CD14-positive monocyte (primary cell): ENCODE results near the gene RPL28. TPM values are rescaled to one million over a fixed set of nuclear protein-coding genes. Genes with fewer than 3 reads are reported as not detected.

ENCODE experiments used
- DNase-seq, 3 donors: peaks; one replicate each; pipeline ENCODE4 v3.0.0-alpha.2; 2011 to 2022
- H2AFZ ChIP-seq: 2 replicates; pipeline ENCODE4 v1.6.0; 2012; ENCODE audit warnings: mild to moderate bottlenecking, low read depth, low read length, inconsistent platforms; ENCODE audit not compliant: insufficient read depth, poor library complexity, severe bottlenecking
- H3K27ac ChIP-seq, 2 donors: 1 replicate in 1 of 2; 2 replicates in 1 of 2; pipeline ENCODE4 v1.5.1; 2012 to 2013; ENCODE audit warnings: low read length in 2 of 2, control low read depth in 1 of 2, inconsistent platforms in 1 of 2, low read depth in 1 of 2, mild to moderate bottlenecking in 1 of 2
- H3K27me3 ChIP-seq, 2 donors: one replicate each; pipeline versions ENCODE4 v1.6.0 to v1.6.1; 2011 to 2013; ENCODE audit warnings: low read length in 2 of 2; ENCODE audit not compliant: control insufficient read depth in 2 of 2, insufficient read depth in 2 of 2
- H3K36me3 ChIP-seq, 2 donors: replicated peaks in 1 of 2; 1 replicate in 1 of 2; 2 replicates in 1 of 2; pipeline versions ENCODE4 v1.5.1 to v1.6.1; 2012 to 2013; ENCODE audit warnings: low read length in 2 of 2, control low read depth in 1 of 2, inconsistent platforms in 1 of 2, mild to moderate bottlenecking in 1 of 2; ENCODE audit not compliant: insufficient read depth in 2 of 2, control insufficient read depth in 1 of 2
- H3K4me1 ChIP-seq, 2 donors: 1 replicate in 1 of 2; 2 replicates in 1 of 2; pipeline versions ENCODE4 v1.5.1 to v1.6.1; 2012 to 2013; ENCODE audit warnings: low read length in 2 of 2, control low read depth in 1 of 2, inconsistent platforms in 1 of 2, mild to moderate bottlenecking in 1 of 2, moderate library complexity in 1 of 2; ENCODE audit not compliant: insufficient read depth in 2 of 2, control insufficient read depth in 1 of 2
- H3K4me2 ChIP-seq: replicated peaks from 2 replicates; pipeline ENCODE3; 2012; ENCODE audit warnings: low read length, moderate library complexity, mild to moderate bottlenecking; ENCODE audit not compliant: poor library complexity, severe bottlenecking; ENCODE audit errors: extremely low read depth
- H3K4me3 ChIP-seq, 3 experiments: fragments of 200-600 bp in 1 of 3; sonication (generic) in 1 of 3; replicated peaks in 1 of 3; 1 replicate in 2 of 3; 2 replicates in 1 of 3; pipeline ENCODE4 v1.5.1; 2011 to 2013; ENCODE audit warnings: low read length in 3 of 3, mild to moderate bottlenecking in 3 of 3, control low read depth in 2 of 3, low read depth in 2 of 3, inconsistent platforms in 1 of 3, moderate library complexity in 1 of 3
- H3K79me2 ChIP-seq: 2 replicates; pipeline ENCODE4 v1.6.0; 2012; ENCODE audit warnings: mild to moderate bottlenecking, control low read depth, inconsistent platforms, low read length, moderate library complexity; ENCODE audit not compliant: insufficient read depth
- H3K9ac ChIP-seq: 2 replicates; pipeline ENCODE4 v1.6.0; 2017; ENCODE audit warnings: low read length, mild to moderate bottlenecking; ENCODE audit not compliant: insufficient read depth, poor library complexity, severe bottlenecking
- H3K9me3 ChIP-seq, 2 donors: replicated peaks in 1 of 2; 1 replicate in 1 of 2; 2 replicates in 1 of 2; pipeline versions ENCODE4 v1.5.1 to v1.6.1; 2012 to 2013; ENCODE audit warnings: low read length in 2 of 2, control low read depth in 1 of 2; ENCODE audit not compliant: control insufficient read depth in 1 of 2, insufficient read depth in 1 of 2
- H4K20me1 ChIP-seq: 2 replicates; pipeline ENCODE4 v1.6.0; 2012; ENCODE audit warnings: mild to moderate bottlenecking, low read length, control low read depth, moderate library complexity; ENCODE audit not compliant: insufficient read depth
- H3K27ac Mint-ChIP-seq, 7 donors: one replicate each; pipeline ENCODE4 v1.8.0; 2020; ENCODE audit warnings: mild to moderate bottlenecking in 7 of 7, mixed read lengths in 7 of 7, moderate library complexity in 6 of 7, inconsistent platforms in 2 of 7
- H3K27me3 Mint-ChIP-seq, 3 donors: one replicate each; pipeline ENCODE4 v1.8.0; 2021 to 2022; ENCODE audit warnings: low read depth in 3 of 3, mild to moderate bottlenecking in 3 of 3, mixed read lengths in 3 of 3, moderate library complexity in 3 of 3, inconsistent platforms in 1 of 3
- H3K36me3 Mint-ChIP-seq, 2 donors: one replicate each; pipeline ENCODE4 v1.8.0; 2020; ENCODE audit warnings: mixed read lengths in 2 of 2, inconsistent platforms in 1 of 2, mild to moderate bottlenecking in 1 of 2
- H3K4me1 Mint-ChIP-seq: one replicate; pipeline ENCODE4 v1.8.0; 2020; ENCODE audit warnings: mild to moderate bottlenecking, mixed read lengths
- H3K4me3 Mint-ChIP-seq, 2 donors: one replicate each; pipeline ENCODE4 v1.8.0; 2020; ENCODE audit warnings: mild to moderate bottlenecking in 2 of 2, mixed read lengths in 2 of 2, moderate library complexity in 1 of 2
- H3K9me3 Mint-ChIP-seq, 7 donors: one replicate each; pipeline ENCODE4 v1.8.0; 2020 to 2022; ENCODE audit warnings: mixed read lengths in 7 of 7, mild to moderate bottlenecking in 6 of 7, moderate library complexity in 6 of 7, inconsistent platforms in 2 of 7
- CTCF ChIP-seq: fragments of 200-600 bp; IDR thresholded peaks from one replicate; pipeline ENCODE4 v1.8.0; 2022; ENCODE audit warnings: antibody characterized with exemption, mild to moderate bottlenecking
- WGBS: methylation state at CpG from one replicate; pipeline ENCODE4 v1.1.5; 2013; ENCODE audit warnings: missing lambda C conversion rate; ENCODE audit not compliant: insufficient coverage; 5-methylcytosine and 5-hydroxymethylcytosine counted together
- intact Hi-C, 2 donors: fragments of 100-400 bp; cut with micrococcal nuclease; formaldehyde crosslinking; loops; one replicate each; pipeline versions ENCODE4 v1.15.0 to v1.15.1; 2023
- polyA plus RNA-seq, 3 donors: library from polyadenylated mRNA; depleted of rRNA in 1 of 3; unstranded in 2 of 3; stranded (reverse) in 1 of 3; fragments of 300-500 nt in 2 of 3; fragments of >200 nt in 1 of 3; fragmentation: Illumina TruSeq in 2 of 3; gene quantifications; 1 replicate in 2 of 3; 2 replicates in 1 of 3; pipeline ENCODE4 v1.2.3, GENCODE V29; 2012 to 2021

The RPL28 gene
- polyA plus RNA-seq, 3 donors: 199 to 3,862 (median 208) TPM

- 61% methylated on average over 8 of the region's 11 CpGs for WGBS
- intact Hi-C loops: loop anchor here in 1 of 2 donors (5.0 kb wide), 1 partner anchor 38 kb away; no protein-coding TSS in a partner anchor
- Mint-ChIP-seq H3K36me3 (peaks cover 5 to 9% of the 10 kb centered on the region in 2 donors), H3K9me3 (peaks cover 0 to 11% (median 8%) of the 10 kb centered on the region in 7 donors), H3K27ac (peak overlapping the region in 1 of 7 donors; percentile 44), H3K27me3 (peaks cover 38 to 50% (median 41%) of the 10 kb centered on the region in 3 donors), H3K4me3 (peak overlapping the region; percentile 51 to 90), H3K4me1 (peaks cover 33% of the 10 kb centered on the region)
- Histone ChIP-seq H3K4me3 (no peak overlapping the region), H3K79me2 (no peaks in the 10 kb centered on the region), H3K4me1 (peaks cover 22 to 28% of the 10 kb centered on the region in 2 donors), H3K9me3 (peaks cover 0 to 9% of the 10 kb centered on the region in 2 donors), H4K20me1 (no peaks in the 10 kb centered on the region), H3K4me2 (no peak overlapping the region), H3K27me3 (peaks cover 13 to 45% of the 10 kb centered on the region in 2 donors), H3K9ac (no peak overlapping the region), H3K36me3 (peaks cover 0 to 2% of the 10 kb centered on the region in 2 donors), H3K27ac (no peak overlapping the region), H2AFZ (no peak overlapping the region)
- DNase-seq: no peak
- TF ChIP-seq CTCF: no peak
These were observed 35.0 kb upstream of the RPL28 start for GRCh38 chr19:55350620-55351315.

DNA sequence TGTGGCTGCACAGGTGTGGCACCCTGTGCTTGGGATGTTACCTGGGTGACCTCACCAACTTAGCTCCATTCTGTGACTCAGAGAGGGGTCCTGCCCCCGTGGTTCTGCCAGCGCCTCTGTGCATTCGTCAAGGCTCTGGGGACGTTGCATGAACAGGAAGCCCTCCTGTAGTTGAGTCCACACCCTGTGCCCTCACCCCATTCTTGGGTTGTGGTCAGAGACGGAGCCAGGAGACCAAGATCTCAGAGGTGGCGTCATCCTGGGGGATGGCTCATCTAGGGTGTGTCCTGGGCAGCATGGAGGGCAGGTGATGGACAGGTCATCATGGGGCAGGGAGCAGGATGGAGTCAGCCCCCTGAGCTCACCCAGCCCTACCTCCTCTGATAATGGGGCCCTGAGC lies 33.7 kb upstream of the RPL28 start:
- peaks cover 22 to 28% of the 10 kb centered on the region in 2 donors for H3K4me1 ChIP-seq
- no peaks in the 10 kb centered on the region for H4K20me1 ChIP-seq
- H3K9me3 ChIP-seq: peaks cover 0 to 9% of the 10 kb centered on the region in 2 donors
- peaks cover 0 to 11% (median 8%) of the 10 kb centered on the region in 7 donors for H3K9me3 Mint-ChIP-seq
- H3K4me3 ChIP-seq: no peak overlapping the region
- H3K27me3 Mint-ChIP-seq: peaks cover 49 to 62% (median 54%) of the 10 kb centered on the region in 3 donors
- peaks cover 13 to 57% of the 10 kb centered on the region in 2 donors for H3K27me3 ChIP-seq
- peak overlapping the region in 1 of 7 donors; percentile 63 for H3K27ac Mint-ChIP-seq
- H3K36me3 Mint-ChIP-seq: peaks cover 5 to 8% of the 10 kb centered on the region in 2 donors
- H3K27ac ChIP-seq: no peak overlapping the region
- no peaks in the 10 kb centered on the region for H3K79me2 ChIP-seq
- H3K4me2 ChIP-seq: no peak overlapping the region
- DNase-seq: peak in 2 of 3 donors; percentile 20 to 28
- no peak for TF ChIP-seq CTCF
- 19% methylated on average over 4 of the region's 6 CpGs for WGBS
- H3K4me3 Mint-ChIP-seq: peak overlapping the region in 1 of 2 donors; percentile 90
- intact Hi-C loops: loop anchor here in 1 of 2 donors (5.0 kb wide), 1 partner anchor 40 kb away; no protein-coding TSS in a partner anchor
- no peak overlapping the region for H3K9ac ChIP-seq
- H2AFZ ChIP-seq: no peak overlapping the region
- peaks cover 0 to 2% of the 10 kb centered on the region in 2 donors for H3K36me3 ChIP-seq
- peaks cover 33% of the 10 kb centered on the region for H3K4me1 Mint-ChIP-seq
